Fibroblast of mammary gland (primary cell): Measurements from ENCODE around the gene MAD2L2.

Experiments
- DNase-seq: peaks from one replicate; pipeline ENCODE4 v3.0.0-alpha.2; 2010; ENCODE audit warnings: low read depth
- H3K4me3 ChIP-seq: 2 replicates; pipeline ENCODE4 v1.5.1; 2011; ENCODE audit warnings: low read depth, mild to moderate bottlenecking, low read length, moderate library complexity; ENCODE audit not compliant: control insufficient read depth
- CTCF ChIP-seq: conservative IDR thresholded peaks from 2 replicates; pipeline ENCODE4 v1.5.1; 2011; ENCODE audit warnings: low read depth, low read length, inconsistent platforms; ENCODE audit not compliant: control insufficient read depth, insufficient read depth

Gene MAD2L2

GRCh38 chr1:11675325-11675724, 5.6 kb downstream of the MAD2L2 start:
- TF ChIP-seq CTCF = no peak
- DNase-seq = no peak
- H3K4me3 ChIP-seq = no peak overlapping the region

- no peak overlapping the region for H3K4me3 ChIP-seq
- no peak for DNase-seq
- no peak for TF ChIP-seq CTCF
Measured at GRCh38 chr1:11674488-11674887, 6.5 kb downstream of the MAD2L2 start.

- no peak for TF ChIP-seq CTCF
- no peak overlapping the region for H3K4me3 ChIP-seq
- DNase-seq = no peak
Measured at GRCh38 chr1:11673089-11673769, 7.7 kb downstream of the MAD2L2 start.

- H3K4me3 ChIP-seq = no peak overlapping the region
- no peak for TF ChIP-seq CTCF
- DNase-seq = no peak
Measured at GRCh38 chr1:11671544-11672286, 9.2 kb downstream of the MAD2L2 start.

- no peak overlapping the region for H3K4me3 ChIP-seq
- DNase-seq = no peak
- TF ChIP-seq CTCF = no peak
Measured at GRCh38 chr1:11671205-11671543, 9.8 kb downstream of the MAD2L2 start.

GRCh38 chr1:11670747-11671146, 10.2 kb downstream of the MAD2L2 start:
- TF ChIP-seq CTCF = no peak
- no peak for DNase-seq
- H3K4me3 ChIP-seq = no peak overlapping the region

GRCh38 chr1:11668516-11668915, 12.4 kb downstream of the MAD2L2 start:
- H3K4me3 ChIP-seq = no peak overlapping the region
- no peak for DNase-seq
- TF ChIP-seq CTCF = no peak
